Fibroblast of mammary gland (primary cell): Measurements from ENCODE around the gene ZNF860.

Experiments used
- DNase-seq: peaks from one replicate; pipeline ENCODE4 v3.0.0-alpha.2; 2010; ENCODE audit warnings: low read depth
- H3K4me3 ChIP-seq: 2 replicates; pipeline ENCODE4 v1.5.1; 2011; ENCODE audit warnings: low read depth, mild to moderate bottlenecking, low read length, moderate library complexity; ENCODE audit not compliant: control insufficient read depth
- TF ChIP-seq, protein P1 (sequence below): conservative IDR thresholded peaks from 2 replicates; pipeline ENCODE4 v1.5.1; 2011; ENCODE audit warnings: low read depth, low read length, inconsistent platforms; ENCODE audit not compliant: control insufficient read depth, insufficient read depth

The ZNF860 gene

DNA sequence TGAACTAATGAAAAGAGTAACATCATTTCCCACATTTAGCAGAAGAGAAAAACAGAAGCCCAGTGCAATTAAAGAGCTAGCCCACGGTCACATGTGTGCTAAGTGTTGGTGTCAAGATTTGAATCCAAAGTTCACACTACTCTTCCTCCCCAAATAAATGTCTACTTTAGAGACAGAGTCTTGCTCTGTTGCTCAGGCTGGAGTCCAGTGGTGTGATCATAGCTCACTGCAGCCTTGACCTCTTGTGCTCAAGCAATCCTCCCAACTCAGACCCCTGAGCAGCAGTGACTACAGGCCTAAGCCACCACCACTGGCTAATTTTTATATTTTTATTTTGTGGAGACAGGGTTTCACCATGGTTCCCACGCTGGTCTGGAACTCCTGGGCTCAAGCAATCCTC is 5.2 kb upstream of the ZNF860 start:
- DNase-seq, result no peak
- no peak overlapping the region for H3K4me3 ChIP-seq

DNA sequence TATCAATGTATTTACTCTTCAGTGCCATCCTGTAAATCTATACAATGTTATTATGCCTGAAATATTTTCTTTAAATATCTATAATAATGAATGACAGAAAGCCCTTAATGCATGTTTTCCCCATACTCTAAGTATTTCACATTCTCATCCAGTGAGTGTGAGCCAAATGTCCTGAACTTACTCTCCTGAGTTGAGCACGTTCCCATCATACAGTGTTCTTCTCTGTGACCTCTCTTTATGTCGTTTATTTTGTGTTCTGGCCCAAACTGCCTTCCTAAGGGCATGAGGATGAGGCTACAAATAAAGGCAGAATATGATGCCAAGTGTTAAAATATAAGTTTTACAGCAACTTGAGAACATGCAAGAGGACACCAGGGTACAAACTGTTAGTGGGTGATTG is 3.8 kb upstream of the ZNF860 start:
- TF ChIP-seq, protein P1, sequence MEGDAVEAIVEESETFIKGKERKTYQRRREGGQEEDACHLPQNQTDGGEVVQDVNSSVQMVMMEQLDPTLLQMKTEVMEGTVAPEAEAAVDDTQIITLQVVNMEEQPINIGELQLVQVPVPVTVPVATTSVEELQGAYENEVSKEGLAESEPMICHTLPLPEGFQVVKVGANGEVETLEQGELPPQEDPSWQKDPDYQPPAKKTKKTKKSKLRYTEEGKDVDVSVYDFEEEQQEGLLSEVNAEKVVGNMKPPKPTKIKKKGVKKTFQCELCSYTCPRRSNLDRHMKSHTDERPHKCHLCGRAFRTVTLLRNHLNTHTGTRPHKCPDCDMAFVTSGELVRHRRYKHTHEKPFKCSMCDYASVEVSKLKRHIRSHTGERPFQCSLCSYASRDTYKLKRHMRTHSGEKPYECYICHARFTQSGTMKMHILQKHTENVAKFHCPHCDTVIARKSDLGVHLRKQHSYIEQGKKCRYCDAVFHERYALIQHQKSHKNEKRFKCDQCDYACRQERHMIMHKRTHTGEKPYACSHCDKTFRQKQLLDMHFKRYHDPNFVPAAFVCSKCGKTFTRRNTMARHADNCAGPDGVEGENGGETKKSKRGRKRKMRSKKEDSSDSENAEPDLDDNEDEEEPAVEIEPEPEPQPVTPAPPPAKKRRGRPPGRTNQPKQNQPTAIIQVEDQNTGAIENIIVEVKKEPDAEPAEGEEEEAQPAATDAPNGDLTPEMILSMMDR, result no peak
- no peak overlapping the region for H3K4me3 ChIP-seq
- DNase-seq, result no peak

More for the DNA sequence above, 5.2 kb upstream of the ZNF860 start:
- TF ChIP-seq, protein P1, result no peak

DNA sequence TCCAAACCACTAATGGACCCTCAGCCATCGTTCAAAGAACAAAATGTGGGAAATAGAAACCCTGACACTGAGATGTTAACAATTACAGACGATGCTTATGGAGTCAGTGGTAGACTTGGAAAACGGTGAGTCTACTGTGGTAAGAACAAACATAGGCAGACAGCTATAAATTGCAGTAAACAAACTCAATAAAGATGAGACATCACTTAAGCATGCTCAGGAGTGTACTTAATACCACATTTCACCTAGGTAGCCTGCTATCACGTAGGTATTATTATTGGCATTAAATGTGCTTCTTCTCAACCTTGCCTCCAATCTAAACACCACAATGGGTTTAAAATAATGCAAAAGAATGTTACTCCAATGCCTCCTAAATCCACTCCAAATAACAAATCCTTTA is 3.0 kb upstream of the ZNF860 start:
- DNase-seq, result no peak
- TF ChIP-seq, protein P1, result no peak
- no peak overlapping the region for H3K4me3 ChIP-seq

DNA sequence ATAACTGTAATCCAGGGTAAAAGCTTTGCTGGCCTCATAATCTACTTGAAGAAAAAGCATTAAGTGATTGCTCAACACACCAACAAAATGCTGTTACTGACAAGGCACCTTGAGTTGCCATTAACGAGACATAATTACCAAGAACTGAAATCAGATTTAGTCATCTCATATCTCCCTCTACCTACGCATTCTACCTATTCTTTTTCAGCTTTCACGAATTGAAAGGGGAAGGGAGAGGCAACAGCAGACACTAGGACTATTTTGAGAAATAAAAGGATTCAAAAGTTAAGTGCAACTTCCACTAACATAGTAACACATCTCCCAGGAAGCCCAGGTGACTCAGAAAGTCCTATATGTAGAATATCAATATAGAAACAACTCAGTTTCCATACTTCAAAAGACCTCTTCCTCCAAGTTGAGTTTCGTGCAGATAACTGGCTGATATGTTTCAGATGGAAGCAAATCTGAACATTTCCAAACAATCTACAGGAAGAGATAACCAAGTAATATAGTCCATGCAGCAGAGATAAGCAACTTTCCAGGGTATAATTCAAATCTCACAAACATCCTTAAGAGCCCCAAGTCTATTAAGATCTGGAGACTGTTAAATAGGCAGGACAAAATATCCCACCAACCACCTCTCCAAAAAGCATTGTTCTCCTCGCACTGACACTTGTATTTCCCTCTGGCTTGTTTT is 2.4 kb upstream of the ZNF860 start:
- TF ChIP-seq, protein P1, result no peak
- no peak for DNase-seq
- H3K4me3 ChIP-seq, result no peak overlapping the region

DNA sequence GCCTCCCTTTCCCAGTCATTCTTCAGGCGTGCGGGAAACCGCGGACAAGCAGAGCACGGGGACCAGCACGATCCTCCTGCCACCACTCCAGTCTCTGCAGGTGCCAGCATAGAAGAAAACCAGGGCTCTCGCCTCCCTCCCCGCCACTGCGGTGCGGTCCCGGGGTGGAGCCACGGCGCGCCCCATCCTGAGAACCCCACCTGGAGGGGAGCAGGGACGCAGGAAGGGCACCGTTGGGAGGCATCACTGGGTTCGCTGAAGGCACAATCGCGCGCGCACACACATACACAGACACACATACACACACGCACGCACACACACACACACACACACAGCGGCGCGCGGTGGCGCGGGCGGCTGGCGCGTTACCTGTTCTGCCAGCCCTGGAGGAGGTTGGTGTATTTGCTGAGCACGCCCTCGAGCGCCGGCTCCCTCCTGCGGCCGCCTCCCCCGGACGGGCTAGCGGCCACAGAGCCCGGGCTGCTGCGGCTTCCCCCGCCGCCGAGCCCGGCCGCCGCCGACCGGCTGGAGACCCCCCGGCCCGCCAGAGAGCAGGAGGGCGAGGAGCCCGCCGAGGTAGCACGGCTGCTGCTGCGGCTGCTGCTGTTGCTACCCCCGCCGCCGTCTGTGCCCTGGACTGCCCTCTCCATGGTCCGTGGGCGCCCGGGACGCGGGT is 882 bp upstream of the ZNF860 start:
- peak overlapping the region; percentile 77 for H3K4me3 ChIP-seq
- DNase-seq, result peak; percentile 29
- TF ChIP-seq, protein P1, result no peak

DNA sequence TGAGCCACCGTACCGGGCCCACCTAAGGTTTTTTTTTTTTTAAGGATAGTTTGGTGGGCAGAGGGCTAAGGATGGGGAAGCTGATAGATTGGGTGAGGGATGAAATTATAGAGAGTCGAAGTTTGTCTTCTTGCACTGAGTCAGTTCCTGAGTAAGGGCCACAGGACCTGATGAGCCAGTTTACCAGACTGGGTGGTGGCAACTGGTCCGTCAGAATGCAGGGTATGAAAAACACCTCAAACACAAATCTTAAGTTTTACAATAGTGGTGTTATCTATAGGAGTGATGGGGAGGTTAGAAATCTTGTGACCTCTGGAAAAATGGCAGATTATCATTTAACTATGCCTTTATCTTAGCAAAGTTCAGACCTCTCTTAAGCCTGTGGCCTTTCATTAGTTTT is 2.8 kb downstream of the ZNF860 start:
- DNase-seq, result no peak
- TF ChIP-seq, protein P1, result no peak
- H3K4me3 ChIP-seq, result no peak overlapping the region
